ENCODE measurements around the gene PDAP1. TPM values are rescaled to one million over a fixed set of nuclear protein-coding genes. Genes with fewer than 3 reads are reported as not detected.

Gene PDAP1
- total and polyA plus RNA-seq, 2 of the 8 experiments (the other 6 are each of a cell fraction or from before 2014, with no cell fraction given) = 26.6 to 169 TPM

DNA sequence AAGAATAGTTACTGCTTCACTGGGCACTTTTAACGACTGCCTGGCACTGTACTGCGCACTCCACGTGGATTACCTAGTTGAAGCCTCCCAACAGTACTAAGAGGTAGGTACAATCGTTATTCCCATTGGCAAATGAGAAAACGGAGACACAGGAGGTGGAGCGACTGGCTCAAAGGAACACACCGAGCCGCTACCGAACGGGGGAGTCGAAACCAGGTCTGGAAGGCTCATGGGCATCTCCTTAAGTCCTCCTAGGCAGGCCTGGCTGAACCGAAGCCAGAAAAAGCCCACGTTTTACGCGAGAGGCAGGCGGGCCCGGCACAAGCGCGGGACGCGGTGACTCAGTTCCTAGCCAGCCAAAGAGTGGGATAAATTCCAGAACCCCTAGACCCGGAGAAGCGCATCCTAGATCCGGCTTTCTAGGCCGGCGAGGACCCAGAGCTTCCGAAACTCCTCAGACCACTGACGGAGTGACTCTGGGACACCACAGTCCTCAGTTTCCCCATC lies 472 bp downstream of the PDAP1 start:
- 1% methylated on average over 28 of the region's 28 CpGs; no CpG with 5 or more reads in 1 of the 2 experiments for WGBS, 2 experiments (ENCODE audit: extremely low coverage in 1 of 2, insufficient coverage in 1 of 2, insufficient read length in 1 of 2, insufficient replicate concordance in 2 of 2, low coverage in 1 of 2, low lambda C conversion rate in 2 of 2, missing lambda C conversion rate in 1 of 2)
- Histone ChIP-seq H2AFZ (ENCODE audit: low read length) (no peak overlapping the region), H3K23ac (ENCODE audit: insufficient read length) (no peak overlapping the region), H2BK120ac (replicated peaks; ENCODE audit: low read depth, low read length) (no peak overlapping the region), H4K20me1 (replicated peaks in 1 of 2; ENCODE audit: control insufficient read depth in 1 of 2, insufficient read depth in 2 of 2, low read length in 2 of 2) (peaks cover 15 to 25% of the 10 kb centered on the region in 2 experiments), H3K79me2 (ENCODE audit: control insufficient read depth in 1 of 2, insufficient read depth in 2 of 2, low read length in 2 of 2) (peaks cover 34 to 73% of the 10 kb centered on the region in 2 experiments), H3K4me2 (ENCODE audit: insufficient read depth in 1 of 2, low read depth in 2 of 2, low read length in 2 of 2) (peak overlapping the region; percentile 74 to 87), H3K23me2 (ENCODE audit: low read depth, low read length) (peaks cover 13% of the 10 kb centered on the region), H3K27me3 (replicated peaks in 1 of 4; ENCODE audit: control insufficient read depth in 3 of 4, extremely low read depth in 1 of 4, insufficient read depth in 3 of 4, low read length in 3 of 4) (no peaks in the 10 kb centered on the region), H2BK15ac (ENCODE audit: low read length) (no peak overlapping the region; the same call in 1 of the 2 replicates), H4K5ac (ENCODE audit: insufficient read length, low read depth, low read length) (peak overlapping the region; percentile 57), H2BK12ac (ENCODE audit: low read depth, low read length) (no peak overlapping the region), H3K18ac (ENCODE audit: extremely low read depth, low read length) (peak overlapping the region; percentile 89), H3K14ac (ENCODE audit: insufficient read length) (no peak overlapping the region), H3K4me1 (replicated peaks in 1 of 4; ENCODE audit: control insufficient read depth in 3 of 4, insufficient read depth in 4 of 4, low read length in 3 of 4) (peaks cover 0 to 5% (median 3%) of the 10 kb centered on the region in 4 experiments; a peak in 2 of 7 replicates), H4K8ac (ENCODE audit: extremely low read depth, insufficient read depth, low read length) (peak overlapping the region; percentile 4; the same call in 1 of the 2 replicates), H3K9me3 (ENCODE audit: insufficient read depth in 2 of 2, low read depth in 1 of 2, low read length in 1 of 2) (no peaks in the 10 kb centered on the region), H3K27ac (ENCODE audit: low read depth, low read length) (peak overlapping the region; percentile 89), H2BK20ac (ENCODE audit: low read length) (no peak overlapping the region), H3K9ac (replicated peaks in 1 of 4; ENCODE audit: extremely low read depth in 1 of 4, low read depth in 3 of 4, low read length in 3 of 4) (peak overlapping the region; percentile 92 to 99 (median 92)), H3K4ac (replicated peaks; ENCODE audit: insufficient read length, low read depth, low read length) (no peak overlapping the region), H4K91ac (replicated peaks; ENCODE audit: insufficient read length, low read length) (peak overlapping the region; percentile 78), H2BK5ac (ENCODE audit: low read depth, low read length) (peak overlapping the region; percentile 100; the same call in 1 of the 2 replicates), H3K79me1 (ENCODE audit: low read depth, low read length) (peaks cover 27% of the 10 kb centered on the region), H3K4me3 (ENCODE audit: extremely low read depth in 1 of 4, insufficient read depth in 2 of 4, low read depth in 3 of 4, low read length in 4 of 4) (peak overlapping the region; percentile 93 to 99 (median 97)), H2AK5ac (ENCODE audit: low read depth, low read length) (peak overlapping the region; percentile 0), H3K56ac (replicated peaks; ENCODE audit: insufficient read length, low read depth, low read length) (peak overlapping the region; percentile 12), H3K36me3 (ENCODE audit: control insufficient read depth in 2 of 4, insufficient read depth in 4 of 4, low read length in 3 of 4) (peaks cover 16 to 45% (median 28%) of the 10 kb centered on the region in 4 experiments)
- FAIRE-seq (no peak), DNase-seq (ENCODE audit: low read depth in 1 of 2, low spot score in 2 of 2) (no peak)
- ChIA-PET CTCF (ENCODE audit: partially characterized antibody) (interaction anchor here (0.5 to 1.5 kb wide), 9 partner anchors 8 to 536 kb away, joined by 3 to 6 read pairs (median 3); no protein-coding TSS in a partner anchor), POLR2A (ENCODE audit: partially characterized antibody) (interaction anchor here (0.9 to 8.4 kb wide), 27 partner anchors 8 to 693 kb away, joined by 3 to 150 read pairs (median 6); partner anchors contain the start of genes AP4M1, ARPC1B, ATP5MF and CPSF4)
